Parathyroid adenoma (tissue), 2 donors: ENCODE results near the gene CXCL6.

ENCODE experiments used
- H2AFZ ChIP-seq: fragments of 300-600 bp; sonication (generic); one replicate; pipeline ENCODE4 v1.7.0; 2017; ENCODE audit warnings: antibody characterized with exemption, mild to moderate bottlenecking
- H3K27ac ChIP-seq: fragments of 300-600 bp; sonication (generic); one replicate; pipeline ENCODE4 v1.7.0; 2017
- H3K27me3 ChIP-seq: fragments of 300-600 bp; sonication (generic); one replicate; pipeline ENCODE4 v1.7.0; 2017; ENCODE audit warnings: low read length; ENCODE audit not compliant: control insufficient read depth, insufficient read depth
- H3K36me3 ChIP-seq: fragments of 300-600 bp; sonication (generic); one replicate; pipeline ENCODE4 v1.7.0; 2017; ENCODE audit warnings: low read length; ENCODE audit not compliant: control insufficient read depth, insufficient read depth
- H3K4me1 ChIP-seq: fragments of 300-600 bp; sonication (generic); one replicate; pipeline ENCODE4 v1.7.0; 2017; ENCODE audit warnings: control low read depth
- H3K4me2 ChIP-seq: fragments of 300-600 bp; sonication (generic); one replicate; pipeline ENCODE4 v1.7.0; 2017; ENCODE audit warnings: low read length
- H3K4me3 ChIP-seq: fragments of 300-600 bp; sonication (generic); one replicate; pipeline ENCODE4 v1.7.0; 2017; ENCODE audit warnings: low read depth, low read length
- H3K79me2 ChIP-seq: fragments of 300-600 bp; sonication (generic); one replicate; pipeline ENCODE4 v1.7.0; 2017; ENCODE audit warnings: control low read depth
- H3K9ac ChIP-seq: fragments of 300-600 bp; sonication (generic); one replicate; pipeline ENCODE4 v1.7.0; 2017; ENCODE audit warnings: mild to moderate bottlenecking
- H3K9me3 ChIP-seq: fragments of 300-600 bp; sonication (generic); one replicate; pipeline ENCODE4 v1.7.0; 2017; ENCODE audit warnings: low read length; ENCODE audit not compliant: control insufficient read depth
- TF ChIP-seq, protein P1 (sequence below): fragments of 300-600 bp; sonication (generic); IDR thresholded peaks from one replicate; pipeline ENCODE4 v1.7.0; 2017; ENCODE audit warnings: antibody characterized with exemption, mild to moderate bottlenecking
- donor health status: primary hyperparathyroidism.

Gene CXCL6

DNA sequence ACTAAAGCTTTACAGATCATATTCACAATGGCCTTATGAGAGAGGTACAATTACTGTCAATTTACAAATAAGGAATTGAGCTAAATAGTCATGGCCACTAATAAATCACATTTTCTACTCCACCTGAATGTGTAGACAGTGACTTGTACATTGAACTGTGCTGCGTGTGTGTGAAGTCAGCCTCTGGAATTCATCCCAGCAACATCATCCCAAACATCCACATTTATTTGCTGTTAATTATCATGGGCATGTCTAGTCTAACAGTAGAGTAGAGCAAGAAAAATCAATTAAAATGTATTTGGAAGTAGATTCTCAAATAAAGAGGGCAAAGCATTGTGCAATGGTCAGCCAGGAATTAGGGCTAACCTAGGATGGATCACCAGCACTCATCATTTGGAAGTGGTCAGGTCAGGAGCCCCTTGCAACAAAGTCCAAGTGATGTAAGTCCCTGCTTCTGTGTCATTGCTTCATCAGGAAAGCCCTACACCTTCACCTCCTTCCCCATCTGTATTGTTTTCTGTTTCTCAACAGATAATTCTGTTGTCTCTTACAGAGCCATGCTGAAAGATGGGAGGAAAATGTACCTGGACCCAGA lies 11.8 kb downstream of the CXCL6 start:
- no peaks in the 10 kb centered on the region for H3K4me1 ChIP-seq
- no peak overlapping the region for H3K4me2 ChIP-seq
- no peaks in the 10 kb centered on the region for H3K27me3 ChIP-seq
- TF ChIP-seq, protein P1, sequence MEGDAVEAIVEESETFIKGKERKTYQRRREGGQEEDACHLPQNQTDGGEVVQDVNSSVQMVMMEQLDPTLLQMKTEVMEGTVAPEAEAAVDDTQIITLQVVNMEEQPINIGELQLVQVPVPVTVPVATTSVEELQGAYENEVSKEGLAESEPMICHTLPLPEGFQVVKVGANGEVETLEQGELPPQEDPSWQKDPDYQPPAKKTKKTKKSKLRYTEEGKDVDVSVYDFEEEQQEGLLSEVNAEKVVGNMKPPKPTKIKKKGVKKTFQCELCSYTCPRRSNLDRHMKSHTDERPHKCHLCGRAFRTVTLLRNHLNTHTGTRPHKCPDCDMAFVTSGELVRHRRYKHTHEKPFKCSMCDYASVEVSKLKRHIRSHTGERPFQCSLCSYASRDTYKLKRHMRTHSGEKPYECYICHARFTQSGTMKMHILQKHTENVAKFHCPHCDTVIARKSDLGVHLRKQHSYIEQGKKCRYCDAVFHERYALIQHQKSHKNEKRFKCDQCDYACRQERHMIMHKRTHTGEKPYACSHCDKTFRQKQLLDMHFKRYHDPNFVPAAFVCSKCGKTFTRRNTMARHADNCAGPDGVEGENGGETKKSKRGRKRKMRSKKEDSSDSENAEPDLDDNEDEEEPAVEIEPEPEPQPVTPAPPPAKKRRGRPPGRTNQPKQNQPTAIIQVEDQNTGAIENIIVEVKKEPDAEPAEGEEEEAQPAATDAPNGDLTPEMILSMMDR = no peak
- H3K79me2 ChIP-seq = no peaks in the 10 kb centered on the region
- no peak overlapping the region for H3K9ac ChIP-seq
- no peaks in the 10 kb centered on the region for H3K36me3 ChIP-seq
- no peak overlapping the region for H3K4me3 ChIP-seq
- H2AFZ ChIP-seq = no peak overlapping the region
- H3K27ac ChIP-seq = no peak overlapping the region
- H3K9me3 ChIP-seq = no peaks in the 10 kb centered on the region

DNA sequence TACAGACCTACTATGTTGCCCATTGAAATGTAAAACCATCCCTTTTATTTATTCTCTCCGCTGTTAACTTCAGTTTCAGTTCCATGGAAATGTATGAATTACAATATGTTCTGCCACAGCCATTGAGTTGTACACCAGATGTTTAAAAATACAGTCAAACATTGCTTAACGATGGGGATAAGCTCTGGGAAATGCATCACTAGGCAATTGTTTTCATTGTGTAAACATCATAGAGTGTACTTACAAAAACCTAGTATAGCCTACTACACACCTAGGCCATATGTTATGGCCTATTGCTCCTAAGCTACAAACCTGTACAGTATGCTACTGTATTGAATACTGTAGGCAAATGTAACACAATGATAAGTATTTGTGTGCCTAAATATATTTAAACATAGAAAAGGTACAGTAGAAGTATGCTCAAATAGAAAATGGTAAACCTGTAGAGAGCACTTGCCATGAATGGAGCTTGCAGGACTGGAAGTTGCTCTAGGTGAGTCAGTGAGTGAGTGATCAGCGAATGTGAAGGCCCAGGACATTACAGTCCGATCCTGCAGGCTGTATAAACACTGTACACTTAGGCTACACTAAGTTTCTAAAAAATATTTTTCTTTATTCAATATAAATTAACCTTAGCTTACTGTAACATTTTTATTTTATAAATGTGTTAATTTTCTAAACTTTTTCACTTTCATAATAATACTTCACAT lies 13.9 kb downstream of the CXCL6 start:
- Histone ChIP-seq H3K4me2 (no peak overlapping the region), H3K9me3 (no peaks in the 10 kb centered on the region), H3K4me3 (no peak overlapping the region), H3K79me2 (no peaks in the 10 kb centered on the region), H3K27me3 (no peaks in the 10 kb centered on the region), H3K27ac (no peak overlapping the region), H3K9ac (no peak overlapping the region), H3K36me3 (no peaks in the 10 kb centered on the region), H2AFZ (no peak overlapping the region), H3K4me1 (no peaks in the 10 kb centered on the region)
- TF ChIP-seq, protein P1 = no peak

DNA sequence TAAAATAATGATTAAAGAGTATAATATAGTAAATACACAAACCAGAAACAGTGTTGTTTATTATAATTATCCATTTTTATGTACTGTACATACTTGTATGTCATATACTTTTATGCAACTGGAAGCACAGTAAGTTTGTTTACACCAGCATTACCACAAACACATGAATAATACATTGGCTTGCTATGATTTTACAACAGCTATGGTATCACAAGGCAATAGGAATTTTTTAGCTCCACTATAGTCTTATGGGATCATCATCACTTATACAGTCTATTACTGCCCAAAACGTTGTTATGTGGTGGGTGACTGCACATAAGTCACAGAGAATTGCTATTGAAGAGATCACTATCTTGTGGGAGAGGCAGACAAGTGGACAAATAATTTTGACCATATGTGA lies 14.8 kb downstream of the CXCL6 start:
- Histone ChIP-seq H3K4me2 (no peak overlapping the region), H3K27me3 (no peaks in the 10 kb centered on the region), H3K4me1 (no peaks in the 10 kb centered on the region), H3K9ac (no peak overlapping the region), H2AFZ (no peak overlapping the region), H3K27ac (no peak overlapping the region), H3K9me3 (no peaks in the 10 kb centered on the region), H3K79me2 (no peaks in the 10 kb centered on the region), H3K36me3 (no peaks in the 10 kb centered on the region), H3K4me3 (no peak overlapping the region)
- TF ChIP-seq, protein P1 = no peak

DNA sequence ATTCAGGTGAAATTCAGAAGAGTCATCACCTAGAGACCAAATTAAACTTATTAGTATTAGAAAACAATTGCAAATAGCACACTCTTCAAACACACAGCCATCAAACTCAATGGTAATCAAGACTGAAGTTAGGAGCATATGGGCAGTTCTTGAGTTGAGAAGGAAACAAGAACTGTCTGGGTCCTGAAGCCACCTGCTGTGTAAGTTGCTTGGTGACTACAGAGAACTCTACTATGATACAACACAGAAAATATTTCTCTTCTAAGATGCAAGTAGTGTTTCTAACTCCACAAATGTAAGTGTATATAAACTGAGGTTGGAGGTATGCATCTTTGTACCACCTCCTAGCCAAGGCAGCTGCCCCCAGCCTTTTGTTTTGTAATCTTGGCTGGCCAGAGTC lies 16.3 kb downstream of the CXCL6 start:
- TF ChIP-seq, protein P1 = no peak
- Histone ChIP-seq H3K79me2 (no peaks in the 10 kb centered on the region), H3K36me3 (no peaks in the 10 kb centered on the region), H3K9ac (no peak overlapping the region), H3K4me1 (no peaks in the 10 kb centered on the region), H3K4me2 (no peak overlapping the region), H3K4me3 (no peak overlapping the region), H3K27ac (no peak overlapping the region), H3K27me3 (no peaks in the 10 kb centered on the region), H3K9me3 (no peaks in the 10 kb centered on the region), H2AFZ (no peak overlapping the region)

DNA sequence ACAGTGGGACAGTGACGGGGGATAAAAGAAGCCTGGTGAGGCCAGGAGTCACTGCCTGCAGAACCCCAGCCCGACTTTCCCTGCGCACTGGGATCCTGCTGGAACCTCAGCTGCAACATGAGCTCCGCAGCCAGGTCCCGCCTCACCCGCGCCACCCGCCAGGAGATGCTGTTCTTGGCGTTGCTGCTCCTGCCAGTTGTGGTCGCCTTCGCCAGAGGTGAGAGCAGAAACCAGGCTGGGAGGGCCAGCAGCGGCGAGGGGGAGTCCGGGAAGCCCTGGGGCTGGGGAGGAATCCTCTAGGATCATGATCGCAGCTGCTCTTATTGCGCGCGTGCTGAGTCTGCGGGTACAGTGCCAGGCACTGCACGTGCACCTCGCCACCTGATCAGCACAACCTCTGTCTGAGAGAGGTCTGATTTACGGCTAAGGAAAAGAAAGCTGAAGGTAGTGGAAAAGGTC lies 16.8 kb downstream of the CXCL6 start, which contains the start of gene PF4V1:
PF4V1 (plus strand) TSS at position 51 of the 459 bp plus-strand sequence; CDS start at position 118, 67 bp downstream.
- Histone ChIP-seq H3K36me3 (no peaks in the 10 kb centered on the region), H3K9me3 (no peaks in the 10 kb centered on the region), H3K9ac (no peak within 1 kb of the TSS), H3K4me3 (no peak within 1 kb of the TSS), H3K27me3 (no peaks in the 10 kb centered on the region), H3K4me1 (no peaks in the 10 kb centered on the region), H2AFZ (no peak within 1 kb of the TSS), H3K79me2 (no peaks in the 10 kb centered on the region), H3K4me2 (no peak within 1 kb of the TSS), H3K27ac (no peak within 1 kb of the TSS)
- TF ChIP-seq, protein P1 = no peak
